Measurements from ENCODE around the gene STEAP3.

- TF ChIP-seq CTCF (conservative IDR thresholded peaks at IDR 0.05; ENCODE audit: low read depth, low read length) (no peak), EZH2phosphoT487 (IDR thresholded peaks at IDR 0.05; ENCODE audit: borderline replicate concordance, low read length) (no peak)
These were observed 16.9 kb downstream of the STEAP3 start for GRCh38 chr2:119240311-119241204.

Data from PC-3 (cell line).